K562 treated with DMSO at 1 percent for 4 hours (cell line): ENCODE results near the gene NPIPA1. TPM values are rescaled to one million over a fixed set of nuclear protein-coding genes. Genes with fewer than 3 reads are reported as not detected.

Experiments
- total RNA-seq: library from RNA; unstranded; fragments of 300-600 nt; gene quantifications from 2 replicates; pipeline ENCODE4 v1.2.3, GENCODE V29; 2022; ENCODE audit not compliant: insufficient read depth

NPIPA1 gene
- total RNA-seq, result 35.5 and 40.6 TPM in 2 replicates

GRCh38 chr16:14937143-14937542 is at the start of gene NPIPA1:
Gene NPIPA1 (plus strand): TSS chr16:14937443. CDS start chr16:14937443, 0 bp downstream.

GRCh38 chr16:14974656-14975417 is 37.6 kb downstream of the NPIPA1 start, which contains the start of gene PDXDC1:
Gene PDXDC1 (plus strand): TSS chr16:14975026. CDS start chr16:14975200, 174 bp downstream.

Other genes starting within 250 kb of the NPIPA1 start
- not detected in 2 replicates for gene PLA2G10, start 243.1 kb upstream of the NPIPA1 start, total RNA-seq
- 1.0 TPM in 1 of 2 replicates, not detected in the other for gene NPIPA3, start 234.0 kb upstream of the NPIPA1 start, total RNA-seq
- gene NPIPA2, start 194.9 kb upstream of the NPIPA1 start, total RNA-seq, result 1.0 TPM in 1 of 2 replicates, not detected in the other
- 47.1 and 54.6 TPM in 2 replicates for gene NOMO1, start 103.7 kb upstream of the NPIPA1 start, total RNA-seq
- gene PDXDC1, start 37.6 kb downstream of the NPIPA1 start, total RNA-seq, result 52.9 and 64.4 TPM in 2 replicates
- gene NTAN1, start 118.6 kb downstream of the NPIPA1 start, total RNA-seq, result 12.5 and 16.5 TPM in 2 replicates
- 11.5 and 12.7 TPM in 2 replicates for gene RRN3, start 156.8 kb downstream of the NPIPA1 start, total RNA-seq